Stimulated activated CD4-positive, alpha-beta T cell treated with anti-CD3 and anti-CD28 coated beads, Interleukin-1b, Interleukin-23, amount 100 ng/mL, for 24 hours (primary cell): ENCODE results near the gene MZB1.

Experiments used
- DNase-seq, 4 experiments: peaks; one replicate each; pipeline ENCODE4 v3.0.0-alpha.2; 2020; ENCODE audit warnings: low read depth in 4 of 4, low spot score in 1 of 4

MZB1 gene, protein sequence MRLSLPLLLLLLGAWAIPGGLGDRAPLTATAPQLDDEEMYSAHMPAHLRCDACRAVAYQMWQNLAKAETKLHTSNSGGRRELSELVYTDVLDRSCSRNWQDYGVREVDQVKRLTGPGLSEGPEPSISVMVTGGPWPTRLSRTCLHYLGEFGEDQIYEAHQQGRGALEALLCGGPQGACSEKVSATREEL

DNA sequence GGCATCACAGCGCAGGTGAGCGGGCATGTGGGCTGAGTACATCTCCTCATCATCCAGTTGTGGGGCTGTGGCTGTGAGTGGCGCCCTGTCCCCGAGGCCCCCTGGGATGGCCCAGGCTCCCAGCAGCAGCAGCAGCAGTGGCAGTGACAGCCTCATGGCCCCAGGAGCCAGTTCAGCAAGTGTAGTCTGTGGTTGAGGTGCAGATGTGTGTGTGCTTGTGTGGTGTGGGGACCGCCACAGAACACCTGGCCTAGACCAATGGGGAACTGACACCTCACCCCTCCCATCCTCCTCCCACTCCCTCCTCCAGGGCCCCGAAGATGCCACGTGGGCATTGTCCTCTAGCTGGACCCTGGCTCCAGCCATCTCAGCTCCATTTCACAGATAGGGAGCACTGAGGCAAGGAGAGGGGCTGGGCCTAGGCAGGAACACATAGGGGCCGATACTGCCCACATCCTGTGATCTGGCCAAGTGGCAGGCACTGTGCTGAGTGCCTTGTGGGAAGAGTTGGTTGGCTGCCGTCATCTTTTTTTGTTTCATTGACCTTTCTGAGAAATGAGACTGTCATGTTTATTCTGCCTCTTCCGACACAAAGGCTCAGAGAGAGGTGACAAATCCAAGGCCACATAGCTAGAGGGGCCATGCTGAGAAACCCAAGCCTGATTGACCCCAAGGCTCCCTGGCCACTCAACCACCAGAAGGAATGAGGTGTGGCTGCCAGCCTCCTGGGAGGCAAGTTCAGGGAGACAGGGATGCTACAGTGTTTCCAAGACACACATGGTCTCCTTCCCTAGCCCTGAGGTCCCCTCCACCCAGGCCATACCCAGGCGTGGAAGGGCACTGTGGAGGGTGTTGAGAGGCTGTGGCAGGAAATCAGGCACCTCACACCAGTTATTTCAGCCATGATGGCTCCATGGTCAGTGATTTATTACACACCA is at the start of gene MZB1:
TSS of gene MZB1 (minus strand) at position 213 of the 938 bp plus-strand sequence. CDS start at position 156, 57 bp downstream.
- no peak for DNase-seq

DNA sequence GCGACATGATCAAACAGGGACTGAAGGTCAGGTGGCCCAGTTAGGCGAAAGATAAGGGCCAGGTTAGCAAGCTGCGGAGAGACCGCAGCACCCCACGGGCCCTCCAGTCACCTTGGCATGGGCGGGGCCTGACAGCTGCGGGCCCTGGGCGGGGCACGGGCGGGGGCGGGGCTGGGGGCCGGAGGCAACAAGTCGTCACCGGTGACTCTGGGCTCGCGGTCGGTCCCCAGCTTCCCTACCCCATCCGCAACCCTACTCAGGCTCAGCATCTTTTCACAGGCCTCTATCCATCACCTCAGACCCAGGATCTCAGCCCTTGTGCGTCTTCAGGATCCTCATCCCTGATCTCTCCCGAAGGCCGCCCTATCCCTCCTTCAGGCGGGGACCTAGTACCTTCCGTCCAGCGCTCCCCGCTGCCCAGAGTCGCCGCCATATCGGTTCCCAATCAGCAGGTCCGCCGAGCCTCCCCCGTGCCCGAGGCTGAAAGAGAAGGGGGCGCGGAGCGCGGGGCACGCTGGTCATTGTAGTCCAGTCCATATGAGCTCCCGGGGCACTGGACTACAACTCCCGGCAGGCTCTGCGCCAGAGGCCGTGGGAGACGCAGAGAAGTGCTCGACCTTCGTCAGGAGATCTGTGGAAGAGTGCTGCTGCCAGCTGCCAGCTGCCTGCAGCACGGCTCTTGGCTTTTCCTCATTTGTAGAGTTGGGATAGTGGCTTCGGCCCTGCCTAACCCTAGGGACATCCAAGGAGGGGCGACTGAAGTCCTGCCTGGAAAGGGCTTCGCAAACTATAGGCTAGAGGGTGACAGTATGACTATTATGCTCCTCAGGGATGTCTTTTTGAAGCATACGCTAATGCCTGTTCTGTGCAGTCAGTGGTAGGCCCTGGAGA is 49.5 kb upstream of the MZB1 start, which contains the start of gene DNAJC18:
TSS of gene DNAJC18 (minus strand) at position 513 of the 891 bp plus-strand sequence. CDS start at position 433, 80 bp downstream.
- DNase-seq = peak; percentile 73 to 90 (median 84)

DNA sequence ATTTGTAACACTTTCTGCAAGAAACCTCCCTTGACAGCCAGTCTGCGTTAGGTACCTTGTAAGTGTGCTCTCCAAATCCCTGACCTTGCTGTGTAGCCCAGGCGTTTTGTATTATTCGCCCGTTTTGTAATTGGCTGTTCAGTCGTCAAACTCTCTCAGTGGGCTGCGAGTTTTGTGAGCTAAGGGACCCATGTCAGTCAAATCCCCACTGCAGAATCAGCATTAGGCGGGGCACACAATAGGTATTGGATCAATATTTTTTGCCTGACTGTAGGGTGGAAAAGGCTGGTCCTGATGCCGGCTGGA is 48.9 kb upstream of the MZB1 start:
- no peak for DNase-seq

DNA sequence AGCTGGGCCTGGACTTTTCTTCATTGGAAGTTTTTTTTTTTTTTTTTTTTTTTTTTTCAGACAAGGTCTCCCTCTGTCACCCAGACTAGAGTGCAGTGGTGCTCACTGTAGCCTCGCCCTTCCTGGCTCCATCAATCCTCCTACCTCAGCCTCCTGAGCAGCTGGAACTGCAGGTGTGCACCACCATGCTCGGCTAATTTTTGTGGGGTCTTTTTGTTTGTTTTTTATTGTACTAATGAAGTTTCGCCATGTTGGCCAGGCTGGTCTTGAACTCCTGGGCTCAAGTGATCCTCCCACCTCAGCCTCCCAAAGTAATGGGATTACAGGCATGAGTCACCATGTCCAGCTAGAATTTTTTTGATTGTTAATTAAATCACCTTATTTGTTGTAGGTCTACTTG is 46.0 kb upstream of the MZB1 start:
- DNase-seq = no peak

DNA sequence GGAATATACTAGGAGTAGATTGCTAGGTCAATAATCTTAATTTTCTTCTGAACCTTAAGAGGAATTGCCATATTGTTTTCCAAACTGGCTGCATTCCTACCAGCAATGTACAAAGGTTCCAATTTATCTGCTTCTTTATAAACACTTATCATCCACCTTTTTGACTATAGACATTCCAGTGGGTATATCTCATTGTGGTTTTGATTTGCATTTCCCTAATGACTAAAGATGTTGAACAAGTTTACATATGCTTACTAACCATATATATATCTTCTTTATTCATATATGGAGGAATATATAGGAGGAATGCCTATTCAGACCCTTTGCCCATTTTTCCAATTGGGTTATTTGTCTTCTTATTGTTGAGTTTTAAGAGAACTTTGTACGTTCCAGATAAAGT is 42.0 kb upstream of the MZB1 start:
- no peak for DNase-seq

DNA sequence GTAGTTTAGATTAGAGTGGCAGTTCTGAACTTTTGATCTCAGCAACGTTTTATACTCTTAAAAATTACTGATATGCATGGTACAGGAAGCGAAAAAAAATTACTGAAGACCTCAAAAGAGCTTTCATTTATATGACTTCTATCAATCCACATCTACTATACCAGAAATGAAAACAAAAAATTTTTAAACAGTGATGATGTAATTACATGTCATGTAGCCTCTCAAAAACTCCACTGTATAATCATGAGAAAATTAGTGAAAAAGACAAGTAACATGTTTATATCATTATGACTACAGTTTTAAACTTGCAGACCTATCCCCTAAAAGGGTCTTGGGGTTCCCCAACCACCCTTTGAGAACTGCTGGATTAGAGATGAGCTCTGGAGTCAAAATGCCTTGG is 40.3 kb upstream of the MZB1 start:
- no peak for DNase-seq

DNA sequence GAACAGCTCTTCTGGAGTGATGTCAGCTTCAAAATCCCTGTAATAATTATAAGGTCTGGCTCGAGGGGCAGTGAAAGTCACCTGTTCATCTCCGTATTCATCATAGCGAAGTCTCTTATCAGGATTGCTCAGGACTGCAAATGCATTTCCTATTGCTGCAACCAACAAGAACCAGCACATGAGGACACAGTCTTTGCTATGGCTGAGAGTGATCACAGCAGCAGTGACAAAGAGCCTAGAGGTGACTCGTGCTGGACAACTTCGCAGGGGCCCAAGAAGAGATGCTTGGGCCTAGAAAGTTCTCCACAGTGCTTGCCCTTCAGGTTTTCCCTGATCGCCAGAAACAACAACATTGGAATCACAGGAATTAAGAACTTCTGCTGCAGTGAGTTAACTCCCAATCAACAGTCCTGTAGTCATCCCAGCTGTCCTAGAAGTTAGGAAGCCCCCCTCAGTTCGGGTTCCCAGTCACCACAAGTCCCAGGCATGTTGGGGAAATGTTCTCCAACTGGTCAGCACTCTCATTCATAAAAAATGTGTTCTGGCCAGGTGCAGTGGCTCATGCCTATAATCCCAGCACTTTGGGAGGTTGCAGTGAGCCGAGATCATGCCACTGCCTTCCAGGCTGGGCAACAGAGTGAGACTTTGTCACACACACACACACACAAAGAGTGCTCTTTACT is 36.6 kb upstream of the MZB1 start:
- DNase-seq = no peak

DNA sequence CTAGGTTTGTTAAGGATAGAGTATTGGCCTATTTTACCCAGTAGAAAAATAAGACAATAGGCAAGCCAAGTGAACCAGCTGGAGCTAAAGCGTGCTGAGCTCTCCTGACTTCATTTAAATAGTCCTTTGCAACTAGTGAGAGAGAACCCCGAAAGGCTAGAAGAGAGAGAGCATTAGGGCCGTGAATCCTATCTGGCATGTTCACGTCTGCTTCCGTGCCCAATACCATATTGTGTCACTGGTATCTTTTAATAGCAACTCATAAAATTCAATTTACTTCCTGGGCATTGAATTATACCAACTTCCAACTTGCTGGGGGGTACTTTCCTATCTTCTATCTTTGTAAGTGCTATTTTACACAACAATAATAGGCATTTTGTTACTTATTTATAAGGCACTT is 35.8 kb upstream of the MZB1 start:
- DNase-seq = no peak

DNA sequence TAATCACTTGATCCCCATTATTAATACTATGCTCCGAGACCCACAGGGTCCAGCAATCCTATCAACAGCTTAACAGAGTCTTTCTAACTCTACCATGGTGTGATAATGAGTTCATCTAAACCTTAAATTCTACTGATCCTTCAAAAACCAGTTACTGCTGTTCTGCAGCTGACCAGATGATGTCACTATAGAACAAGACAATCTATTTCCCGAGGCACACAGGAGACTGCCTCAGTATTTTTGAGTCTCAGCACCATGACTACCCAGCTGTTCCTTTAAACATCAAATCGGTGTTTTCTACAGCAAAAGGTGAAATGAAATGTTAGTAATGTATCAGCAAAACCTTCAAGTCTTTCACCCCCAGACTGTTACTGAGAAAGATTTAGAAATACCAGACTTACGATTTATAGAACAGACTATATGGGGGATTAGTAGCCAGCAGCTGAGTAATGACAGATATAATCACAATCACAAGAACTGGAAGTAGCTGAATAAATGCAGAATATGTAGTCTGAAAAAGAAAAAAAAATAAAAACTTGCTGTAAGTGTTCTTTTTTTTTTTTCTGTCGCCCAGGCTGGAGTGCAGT is 32.7 kb upstream of the MZB1 start:
- DNase-seq = no peak

DNA sequence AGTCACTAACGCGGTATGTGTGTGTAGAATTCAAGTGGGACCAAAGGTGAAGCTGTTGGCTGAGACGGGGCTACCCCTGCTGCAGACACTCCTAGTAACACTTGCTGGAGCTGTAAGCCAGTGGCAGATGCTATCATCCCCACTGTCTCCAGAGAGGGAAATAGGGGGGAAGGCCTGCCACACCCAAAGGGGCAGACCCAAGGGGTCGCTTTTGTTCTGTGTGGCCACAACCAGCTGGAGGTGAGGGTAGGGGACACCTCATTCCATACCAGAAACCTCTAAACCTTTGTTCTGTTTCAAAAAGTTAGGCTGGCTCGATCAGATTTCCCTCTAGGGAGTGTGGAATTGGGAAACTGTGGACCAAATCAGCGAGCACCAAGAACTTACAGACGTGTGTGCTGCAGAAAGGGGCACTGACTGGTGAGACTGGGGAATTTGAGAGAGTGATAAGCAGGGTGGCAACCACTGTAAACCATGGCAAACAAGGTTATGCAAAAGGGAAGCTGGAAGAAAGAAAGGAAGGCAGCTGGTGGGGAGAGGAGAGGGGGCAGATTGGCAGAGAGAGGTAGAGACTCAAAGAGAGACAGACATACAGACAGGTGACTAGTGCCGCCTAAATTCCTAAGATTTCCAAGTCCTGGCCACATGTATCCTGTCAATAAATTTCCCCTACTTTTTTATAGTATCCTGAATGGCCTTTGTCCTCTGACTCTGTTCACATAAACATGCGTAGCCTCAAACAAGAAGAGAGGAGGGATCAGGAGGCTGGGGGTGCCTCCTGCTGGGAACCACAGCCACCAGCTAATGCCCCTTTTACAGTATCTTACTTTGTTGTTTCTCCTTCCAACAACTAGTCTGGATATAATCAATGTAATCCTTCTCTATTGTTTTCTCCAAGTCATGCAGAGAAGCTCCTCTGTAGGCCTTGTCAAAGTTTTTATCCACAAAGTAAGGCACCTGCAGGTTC is 29.8 kb upstream of the MZB1 start:
- no peak for DNase-seq

DNA sequence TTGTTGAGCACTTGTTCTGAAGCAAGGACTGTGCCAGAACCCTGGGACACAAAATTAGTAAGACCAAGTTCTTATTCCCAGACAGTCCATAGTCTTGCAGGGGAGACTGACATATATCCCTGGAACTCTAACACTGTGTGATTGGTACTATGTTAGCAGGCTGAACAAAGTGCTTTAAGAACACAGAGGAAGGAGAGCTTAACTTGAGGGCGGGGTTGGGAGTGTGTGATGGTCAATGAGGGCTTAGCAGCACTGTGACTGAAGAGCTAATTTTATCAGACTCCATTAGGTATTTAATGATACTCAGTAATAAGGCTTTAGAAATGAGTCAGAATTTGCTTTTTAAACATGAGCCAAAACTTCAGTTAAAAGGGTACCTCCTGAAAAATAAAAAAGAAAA is 29.1 kb upstream of the MZB1 start:
- DNase-seq = no peak

DNA sequence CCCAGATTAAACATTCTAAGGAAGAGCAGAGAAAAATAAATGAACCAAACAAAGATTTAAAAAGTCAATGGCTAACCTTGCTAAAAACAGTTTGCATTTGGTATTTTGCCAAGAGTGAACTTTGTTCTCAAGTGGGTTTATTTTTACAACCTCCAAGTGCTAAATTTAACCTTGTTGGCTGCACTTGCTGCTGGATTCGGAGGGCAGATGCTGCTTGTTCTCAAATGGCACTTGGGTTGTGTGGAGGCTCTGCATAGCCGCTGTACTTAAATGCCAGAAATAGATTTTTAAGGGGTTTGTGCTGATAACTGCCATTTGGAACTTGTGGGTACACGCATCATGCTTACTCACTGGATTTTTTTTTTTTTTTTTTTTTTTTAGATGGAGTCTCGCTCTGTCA is 27.5 kb upstream of the MZB1 start:
- no peak for DNase-seq

DNA sequence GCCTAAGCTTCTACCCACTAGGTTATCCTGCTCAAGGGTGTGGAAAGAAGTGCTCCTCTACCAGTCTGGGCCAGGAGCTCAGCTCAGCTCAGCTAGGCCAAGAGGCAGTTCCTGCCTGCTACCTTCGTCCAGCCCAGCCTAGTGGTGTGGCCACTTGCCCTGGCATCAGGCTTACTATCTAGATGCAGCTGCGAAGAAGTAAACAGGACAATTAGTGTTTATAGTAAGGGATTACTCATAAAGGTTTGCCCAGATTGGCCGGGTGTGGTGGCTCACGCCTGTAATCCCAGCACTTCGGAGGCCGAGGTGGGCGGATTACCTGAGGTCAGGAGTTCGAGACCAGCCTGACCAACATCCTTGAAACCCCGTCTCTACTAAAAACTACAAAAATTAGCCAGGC is 26.9 kb upstream of the MZB1 start:
- no peak for DNase-seq

DNA sequence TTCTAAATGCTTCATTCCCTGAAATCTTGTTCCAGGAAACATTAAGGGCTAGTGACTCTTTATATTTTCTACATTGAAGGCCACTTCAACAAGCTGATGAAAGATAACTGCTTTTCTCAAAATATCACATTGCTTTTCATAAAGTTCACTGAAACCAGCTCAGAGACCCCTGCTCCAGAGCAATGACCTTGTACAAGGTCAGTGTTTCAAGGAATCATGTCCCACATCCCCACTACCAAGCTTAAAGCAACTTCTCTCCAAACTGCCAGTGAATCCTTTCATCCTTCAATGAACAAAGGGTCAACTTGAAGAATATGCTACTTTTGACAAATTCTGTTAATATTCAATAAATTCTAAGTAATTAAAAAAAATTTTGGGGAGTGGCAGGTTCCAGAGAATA is 26.2 kb upstream of the MZB1 start:
- no peak for DNase-seq

DNA sequence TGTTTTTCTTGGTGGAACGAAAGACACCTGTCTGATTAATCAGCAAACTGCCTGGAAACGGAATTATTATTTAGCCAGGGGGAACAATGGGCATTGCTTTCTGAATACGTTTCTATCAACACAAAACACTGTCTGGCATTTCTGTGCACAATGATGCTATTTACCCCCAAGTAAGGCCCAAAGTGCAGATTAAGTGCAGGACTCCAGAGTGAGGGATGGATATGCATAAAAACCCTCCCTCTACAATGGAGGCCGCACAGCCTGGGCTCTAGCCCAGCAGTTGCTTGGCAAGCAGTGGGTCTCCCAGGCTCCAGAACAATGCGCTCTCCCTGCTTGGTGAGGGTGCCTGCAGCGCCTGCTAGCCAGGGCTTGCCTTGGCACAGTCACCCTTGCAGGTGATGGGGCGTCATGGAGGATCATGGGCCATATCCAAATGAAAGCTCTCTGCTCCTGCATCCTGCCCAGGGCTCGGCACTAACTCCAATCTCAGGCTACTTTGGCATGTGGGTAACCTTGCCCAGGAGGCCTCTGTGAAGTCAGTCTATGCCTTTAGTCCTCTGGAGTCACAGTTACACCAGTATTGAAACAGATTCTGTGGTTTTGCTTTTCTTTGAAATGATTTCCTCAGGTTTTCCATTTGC is 25.6 kb upstream of the MZB1 start:
- DNase-seq = no peak

DNA sequence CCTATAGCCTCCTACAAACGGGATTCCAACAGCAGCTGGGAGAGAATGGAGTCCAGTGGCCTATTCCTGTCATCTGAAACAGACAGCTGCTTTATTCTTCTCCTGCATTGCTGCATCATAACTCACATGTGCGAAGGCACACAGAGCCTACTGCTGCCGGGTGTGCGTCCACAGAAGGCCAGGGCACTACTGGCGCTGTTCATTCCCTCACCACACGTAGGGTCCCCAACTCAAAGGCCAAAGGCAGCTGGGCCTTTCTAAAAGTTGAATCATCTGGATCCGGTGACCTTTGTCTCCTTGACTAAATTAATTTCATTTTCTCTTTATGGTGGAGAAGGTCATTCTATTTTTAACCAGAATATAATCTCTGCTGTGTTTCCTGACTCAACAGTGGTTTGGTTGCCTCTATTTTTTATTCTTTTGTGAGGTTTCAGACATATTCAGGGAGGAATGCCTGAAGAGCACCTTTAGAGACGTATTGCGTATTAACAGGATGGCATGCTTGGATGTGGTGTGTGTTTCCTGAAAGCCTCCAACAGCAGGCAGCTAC is 24.9 kb upstream of the MZB1 start:
- no peak for DNase-seq

DNA sequence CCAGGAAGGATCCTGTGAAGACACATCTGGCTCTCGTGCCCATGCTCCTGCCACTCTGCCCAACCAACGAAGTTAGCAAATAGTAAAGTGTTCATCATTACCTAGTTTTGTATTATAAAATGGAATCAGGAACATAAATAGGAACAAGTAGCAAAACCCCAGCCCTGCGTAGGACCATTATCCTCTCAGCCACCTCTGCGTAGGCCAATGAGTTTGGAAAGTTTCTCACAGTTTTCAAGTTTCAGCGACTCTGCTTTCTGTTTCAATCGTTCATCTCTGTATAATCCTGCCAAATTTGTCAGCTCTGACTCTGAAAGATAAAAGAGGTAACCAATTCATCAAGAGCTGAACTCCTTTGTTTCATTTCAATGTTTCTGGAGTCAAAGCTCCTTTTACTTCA is 24.2 kb upstream of the MZB1 start:
- DNase-seq = no peak

DNA sequence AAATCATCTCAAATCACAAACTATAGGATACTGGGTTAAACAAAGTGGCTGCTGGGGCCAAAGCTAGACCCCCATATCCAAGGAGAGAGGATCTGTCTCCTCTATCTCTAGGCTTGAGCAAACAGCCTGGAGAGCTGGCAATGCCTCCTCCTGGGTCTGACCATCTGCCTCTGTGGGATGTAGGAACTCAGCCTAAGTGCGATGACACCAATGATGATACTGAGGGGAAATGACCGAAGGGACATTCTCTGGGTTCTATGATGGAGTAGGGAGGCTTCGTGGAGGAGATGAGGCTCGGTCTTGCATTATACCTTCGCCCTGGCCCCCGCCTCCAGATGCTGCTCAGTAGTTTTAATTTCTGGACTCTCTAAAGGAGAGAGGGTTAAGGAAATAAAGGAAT is 23.4 kb upstream of the MZB1 start:
- DNase-seq = no peak
